HepG2 (cell line): Measurements from ENCODE around the gene PGC. TPM values are rescaled to one million over a fixed set of nuclear protein-coding genes. Genes with fewer than 3 reads are reported as not detected.

ENCODE experiments used
- AFF4 ChIP-seq: sonication (generic); formaldehyde crosslinking; IDR thresholded peaks from 2 replicates; pipeline ENCODE4 v1.4.0; 2020; ENCODE audit warnings: missing genetic modification reagents
- ERF ChIP-seq: IDR thresholded peaks from 2 replicates; pipeline ENCODE4 v1.6.1; 2018; ENCODE audit warnings: missing biosample characterization, missing genetic modification reagents
- GMEB1 ChIP-seq: sonication (generic); formaldehyde crosslinking; IDR thresholded peaks from 2 replicates; pipeline ENCODE4 v1.5.1; 2020; ENCODE audit warnings: missing genetic modification reagents, mild to moderate bottlenecking, borderline replicate concordance
- HMGXB3 ChIP-seq: sonication (generic); formaldehyde crosslinking; IDR thresholded peaks from 2 replicates; pipeline ENCODE4 v1.4.0; 2020; ENCODE audit warnings: missing genetic modification reagents, borderline replicate concordance
- HNF4A ChIP-seq: sonication (generic); formaldehyde crosslinking; IDR thresholded peaks from 2 replicates; pipeline ENCODE4 v1.4.0; 2020; ENCODE audit warnings: missing genetic modification reagents
- IKZF1 ChIP-seq: fragments of 450-650 bp; IDR thresholded peaks from 2 replicates; pipeline ENCODE4 v1.7.1; 2016
- KAT7 ChIP-seq: IDR thresholded peaks from 2 replicates; pipeline ENCODE4 v1.6.1; 2018; ENCODE audit warnings: borderline replicate concordance, missing compliant biosample characterization
- RFX1 ChIP-seq: fragments of 450-650 bp; IDR thresholded peaks from 2 replicates; pipeline ENCODE4 v1.6.1; 2017
- ZNF12 ChIP-seq: sonication (generic); formaldehyde crosslinking; IDR thresholded peaks from 2 replicates; pipeline ENCODE4 v1.5.0; 2020; ENCODE audit warnings: missing genetic modification reagents
- ZNF260 ChIP-seq: sonication (generic); formaldehyde crosslinking; IDR thresholded peaks from 2 replicates; pipeline ENCODE4 v1.4.0; 2020; ENCODE audit warnings: missing genetic modification reagents, low read depth, mild to moderate bottlenecking, borderline replicate concordance
- ZNF530 ChIP-seq: sonication (generic); formaldehyde crosslinking; IDR thresholded peaks from 2 replicates; pipeline ENCODE4 v1.5.0; 2020; ENCODE audit warnings: low read depth, mild to moderate bottlenecking, missing genetic modification reagents
- ZNF703 ChIP-seq: sonication (generic); formaldehyde crosslinking; IDR thresholded peaks from 2 replicates; pipeline ENCODE4 v1.5.1; 2020; ENCODE audit warnings: missing genetic modification reagents, mild to moderate bottlenecking, moderate library complexity, borderline replicate concordance
- ZNF749 ChIP-seq: sonication (generic); formaldehyde crosslinking; IDR thresholded peaks from 2 replicates; pipeline ENCODE4 v1.8.0; 2022; ENCODE audit warnings: mild to moderate bottlenecking, missing genetic modification reagents, moderate library complexity, borderline replicate concordance
- ZNF790 ChIP-seq: sonication (generic); formaldehyde crosslinking; IDR thresholded peaks from 2 replicates; pipeline ENCODE4 v1.8.0; 2022; ENCODE audit warnings: missing genetic modification reagents, mild to moderate bottlenecking, borderline replicate concordance
- polyA plus RNA-seq, 8 experiments: library from polyadenylated mRNA; depleted of rRNA in 3 of 8; stranded (reverse) in 7 of 8; unstranded in 1 of 8; fragments of >200 nt; fragmentation: Illumina TruSeq in 4 of 8; extraction: Trizol in 4 of 8; gene quantifications; 2 replicates each; pipeline versions ENCODE4 v1.2.1 to v1.2.3, GENCODE V29; 2011 to 2016; ENCODE audit warnings: low read depth in 4 of 8, missing spikeins in 1 of 8, mixed read lengths in 1 of 8; ENCODE audit not compliant: insufficient read depth in 1 of 8
- total RNA-seq, 5 experiments: library from RNA; depleted of rRNA; stranded (reverse); fragments of >200 nt; fragmentation: Illumina TruSeq; extraction: Trizol; gene quantifications; 2 replicates each; pipeline ENCODE4 v1.2.3, GENCODE V29; 2016; ENCODE audit warnings: low read depth in 1 of 5

PGC gene
- total and polyA plus RNA-seq, 2 of the 13 experiments (the other 11 are each of a cell fraction or from before 2014, with no cell fraction given): 426 to 502 TPM

- no peak for TF ChIP-seq HMGXB3
- no peak for TF ChIP-seq IKZF1
- TF ChIP-seq ZNF790: peak; percentile 74; the same call in 1 of the 2 replicates
- 0 out of 2 replicates have a peak, but pooled peaks have one; percentile 90 for TF ChIP-seq ZNF260 (CRISPR knock-in tag)
- TF ChIP-seq GMEB1 (CRISPR knock-in tag): no peak
- peak; percentile 73; the same call in 1 of the 2 replicates for TF ChIP-seq KAT7 (CRISPR knock-in tag)
- no peak for TF ChIP-seq ZNF749 (CRISPR knock-in tag)
- no peak for TF ChIP-seq ZNF530 (CRISPR knock-in tag)
- 0 out of 2 replicates have a peak, but pooled peaks have one; percentile 5 for TF ChIP-seq ZNF12 (CRISPR knock-in tag)
- no peak for TF ChIP-seq RFX1
- 0 out of 2 replicates have a peak, but pooled peaks have one; percentile 9 for TF ChIP-seq HNF4A (CRISPR knock-in tag)
- TF ChIP-seq ERF (CRISPR knock-in tag): peak; percentile 80
- no peak; the same call in 1 of the 2 replicates for TF ChIP-seq ZNF703 (CRISPR knock-in tag)
- TF ChIP-seq AFF4 (CRISPR knock-in tag): no peak
Observed at GRCh38 chr6:41786451-41787218, 39.4 kb upstream of the PGC start (continued).
